Astrocyte of the spinal cord (primary cell): ENCODE results near the gene CEP72.
"Not testable (repeated sequence)": the region's sequence is repeated elsewhere in the genome, so short reads cannot be mapped to it uniquely, and the experiment has no call there.

ENCODE experiments used
- DNase-seq: peaks from one replicate; pipeline ENCODE4 v3.0.0; 2011; ENCODE audit warnings: low read depth, low spot score
- H3K4me3 ChIP-seq: 2 replicates; pipeline ENCODE4 v1.5.1; 2011; ENCODE audit warnings: low read depth, mild to moderate bottlenecking, low read length, moderate library complexity
- in situ Hi-C: cut with HindIII; loops from 2 replicates; pipeline ENCODE4 v1.10.0; 2017; ENCODE audit warnings: low sequenced_read_pairs
- TF ChIP-seq, protein P1 (sequence below): IDR thresholded peaks from 2 replicates; pipeline ENCODE4 v1.5.1; 2012; ENCODE audit warnings: low read depth, mild to moderate bottlenecking, low read length, inconsistent platforms

CEP72 gene

GRCh38 chr5:624951-625230 lies 12.8 kb downstream of the CEP72 start:
- DNase-seq: no peak
- no peak overlapping the region for H3K4me3 ChIP-seq
- in situ Hi-C loops: no loop called here
- TF ChIP-seq, protein P1, sequence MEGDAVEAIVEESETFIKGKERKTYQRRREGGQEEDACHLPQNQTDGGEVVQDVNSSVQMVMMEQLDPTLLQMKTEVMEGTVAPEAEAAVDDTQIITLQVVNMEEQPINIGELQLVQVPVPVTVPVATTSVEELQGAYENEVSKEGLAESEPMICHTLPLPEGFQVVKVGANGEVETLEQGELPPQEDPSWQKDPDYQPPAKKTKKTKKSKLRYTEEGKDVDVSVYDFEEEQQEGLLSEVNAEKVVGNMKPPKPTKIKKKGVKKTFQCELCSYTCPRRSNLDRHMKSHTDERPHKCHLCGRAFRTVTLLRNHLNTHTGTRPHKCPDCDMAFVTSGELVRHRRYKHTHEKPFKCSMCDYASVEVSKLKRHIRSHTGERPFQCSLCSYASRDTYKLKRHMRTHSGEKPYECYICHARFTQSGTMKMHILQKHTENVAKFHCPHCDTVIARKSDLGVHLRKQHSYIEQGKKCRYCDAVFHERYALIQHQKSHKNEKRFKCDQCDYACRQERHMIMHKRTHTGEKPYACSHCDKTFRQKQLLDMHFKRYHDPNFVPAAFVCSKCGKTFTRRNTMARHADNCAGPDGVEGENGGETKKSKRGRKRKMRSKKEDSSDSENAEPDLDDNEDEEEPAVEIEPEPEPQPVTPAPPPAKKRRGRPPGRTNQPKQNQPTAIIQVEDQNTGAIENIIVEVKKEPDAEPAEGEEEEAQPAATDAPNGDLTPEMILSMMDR: no peak

DNA sequence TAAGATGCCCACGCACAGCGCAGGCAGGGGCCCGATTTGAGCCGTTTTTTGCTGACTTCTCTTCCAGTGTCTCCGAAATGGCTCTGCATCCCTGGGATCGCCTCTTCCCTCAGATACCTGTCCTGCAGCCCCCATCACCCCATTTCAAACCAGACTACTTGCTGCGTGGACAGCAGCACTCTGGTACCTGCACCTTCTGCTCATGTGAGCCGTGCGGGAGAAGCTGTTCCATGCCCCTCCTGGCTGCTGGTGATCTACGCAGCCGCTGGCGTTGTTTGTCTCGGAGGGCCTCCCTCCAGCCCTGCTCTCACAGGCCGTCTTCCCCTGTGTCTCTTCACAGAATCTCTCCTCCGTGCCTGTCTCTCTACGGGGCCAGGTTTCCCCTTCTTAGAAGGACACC lies 13.4 kb downstream of the CEP72 start:
- no peak overlapping the region for H3K4me3 ChIP-seq
- TF ChIP-seq, protein P1: no peak
- in situ Hi-C loops: no loop called here
- DNase-seq: no peak

- no peak for DNase-seq
- no peak overlapping the region for H3K4me3 ChIP-seq
- TF ChIP-seq, protein P1: no peak
- in situ Hi-C loops: no loop called here
Observed at GRCh38 chr5:626850-627249, 14.7 kb downstream of the CEP72 start.

- in situ Hi-C loops: no loop called here
- TF ChIP-seq, protein P1: no peak
- H3K4me3 ChIP-seq: no peak overlapping the region
- DNase-seq: no peak
Observed at GRCh38 chr5:627840-628239, 15.7 kb downstream of the CEP72 start.

- DNase-seq, in situ Hi-C loops, H3K4me3 ChIP-seq: not testable (repeated sequence)
Observed at GRCh38 chr5:628351-629205, 16.4 kb downstream of the CEP72 start.

DNA sequence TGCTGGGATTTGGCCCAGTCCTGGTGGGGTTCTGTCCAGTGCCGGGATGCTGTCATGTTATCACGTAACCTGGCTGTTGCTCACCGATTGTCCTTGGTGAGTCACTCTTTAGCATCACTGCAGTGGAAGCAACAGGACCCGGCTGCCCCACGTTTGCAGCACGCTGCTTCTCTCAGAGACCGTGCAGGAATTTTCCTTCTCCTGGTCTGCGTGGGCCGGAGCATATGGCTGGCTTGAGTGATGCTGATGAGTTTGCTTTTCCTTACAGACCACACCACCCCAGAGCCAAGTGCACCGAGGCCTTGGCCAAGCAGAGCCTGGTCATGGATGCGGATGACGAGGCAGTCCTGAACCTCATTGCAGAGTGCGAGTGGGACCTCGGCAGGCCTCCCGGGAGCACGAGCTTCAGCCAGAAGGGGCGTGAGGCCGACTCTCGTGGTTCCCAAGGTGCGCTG lies 21.4 kb downstream of the CEP72 start:
- no peak overlapping the region for H3K4me3 ChIP-seq
- DNase-seq: peak; percentile 16
- in situ Hi-C loops: no loop called here
- TF ChIP-seq, protein P1: no peak

DNA sequence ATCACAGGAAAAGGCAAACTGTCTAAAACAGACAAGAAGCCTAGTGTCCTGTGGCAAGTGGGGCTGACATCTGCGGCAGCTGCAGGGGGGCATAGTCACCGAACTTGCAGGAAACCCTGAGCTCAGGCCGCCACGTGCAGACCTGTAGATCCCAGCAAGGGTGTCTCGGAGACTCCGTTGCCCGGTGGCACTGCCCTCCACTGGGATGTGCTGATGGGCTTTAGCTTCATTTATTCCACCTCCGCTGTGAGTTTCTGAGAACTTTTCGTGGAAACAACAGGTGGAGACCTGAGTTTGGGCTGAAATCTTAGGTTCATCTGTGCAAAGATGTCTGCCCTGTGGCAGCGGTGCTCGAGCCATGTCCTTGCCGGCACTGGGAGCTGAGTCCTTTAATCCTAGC lies 22.1 kb downstream of the CEP72 start:
- TF ChIP-seq, protein P1: no peak
- in situ Hi-C loops: no loop called here
- no peak for DNase-seq
- no peak overlapping the region for H3K4me3 ChIP-seq
